Muscle of arm (tissue), 12 donors: Measurements from ENCODE around the gene SHD. TPM values are rescaled to one million over a fixed set of nuclear protein-coding genes. Genes with fewer than 3 reads are reported as not detected.
"Not testable (repeated sequence)": the region's sequence is repeated elsewhere in the genome, so short reads cannot be mapped to it uniquely, and the experiment has no call there.

Source experiments
- DNase-seq: peaks from one replicate; pipeline ENCODE4 v3.0.0-alpha.2; 2013
- polyA plus RNA-seq, 12 donors: library from polyadenylated mRNA; unstranded; fragments of 120-200 nt; gene quantifications; one replicate each; pipeline ENCODE4 v1.2.1, GENCODE V29; 2013; ENCODE audit not compliant: insufficient read length in 12 of 12

The SHD gene
- polyA plus RNA-seq, 12 donors = 48.5 to 140 (median 91.9) TPM; not detected in 1

- no peak for DNase-seq
These were observed 14.3 kb upstream of the SHD start for GRCh38 chr19:4264812-4265211.

DNA sequence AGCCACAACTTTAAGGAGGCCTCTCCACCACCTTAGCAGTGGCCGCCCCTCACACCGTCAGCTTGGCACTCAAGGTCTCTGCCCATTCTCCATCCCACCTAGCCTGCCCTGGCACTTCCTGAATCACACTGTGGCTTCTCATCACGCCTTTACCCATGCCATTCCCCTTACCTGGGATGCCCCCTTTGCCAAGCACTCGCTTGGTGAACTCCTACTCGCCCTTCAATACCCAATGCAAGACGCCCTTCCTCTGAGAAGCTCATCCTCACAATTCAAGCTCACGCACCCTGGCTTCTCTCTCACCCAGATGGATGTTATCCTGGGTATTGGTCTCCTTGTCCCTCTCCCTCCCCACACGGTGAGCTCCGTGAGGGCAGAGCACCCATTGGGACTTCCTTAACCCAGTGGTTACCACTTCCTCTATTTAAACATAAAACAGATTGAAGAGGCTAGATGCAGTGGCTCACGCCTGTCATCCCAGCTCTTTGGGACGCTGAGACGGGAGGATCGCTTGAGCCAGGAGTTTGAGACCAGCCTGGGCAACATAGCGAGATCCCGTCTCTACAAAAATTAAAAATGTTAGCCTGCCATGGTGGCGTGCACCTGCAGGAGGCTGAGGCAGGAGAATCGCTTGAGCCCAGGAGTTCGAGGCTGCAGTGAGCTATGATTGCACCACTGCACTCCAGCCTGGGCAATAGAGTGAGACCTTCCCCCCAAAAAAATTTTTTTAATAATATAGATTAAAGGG is 12.6 kb upstream of the SHD start:
- no peak for DNase-seq

GRCh38 chr19:4267101-4267900 is 11.8 kb upstream of the SHD start:
- no peak for DNase-seq

DNA sequence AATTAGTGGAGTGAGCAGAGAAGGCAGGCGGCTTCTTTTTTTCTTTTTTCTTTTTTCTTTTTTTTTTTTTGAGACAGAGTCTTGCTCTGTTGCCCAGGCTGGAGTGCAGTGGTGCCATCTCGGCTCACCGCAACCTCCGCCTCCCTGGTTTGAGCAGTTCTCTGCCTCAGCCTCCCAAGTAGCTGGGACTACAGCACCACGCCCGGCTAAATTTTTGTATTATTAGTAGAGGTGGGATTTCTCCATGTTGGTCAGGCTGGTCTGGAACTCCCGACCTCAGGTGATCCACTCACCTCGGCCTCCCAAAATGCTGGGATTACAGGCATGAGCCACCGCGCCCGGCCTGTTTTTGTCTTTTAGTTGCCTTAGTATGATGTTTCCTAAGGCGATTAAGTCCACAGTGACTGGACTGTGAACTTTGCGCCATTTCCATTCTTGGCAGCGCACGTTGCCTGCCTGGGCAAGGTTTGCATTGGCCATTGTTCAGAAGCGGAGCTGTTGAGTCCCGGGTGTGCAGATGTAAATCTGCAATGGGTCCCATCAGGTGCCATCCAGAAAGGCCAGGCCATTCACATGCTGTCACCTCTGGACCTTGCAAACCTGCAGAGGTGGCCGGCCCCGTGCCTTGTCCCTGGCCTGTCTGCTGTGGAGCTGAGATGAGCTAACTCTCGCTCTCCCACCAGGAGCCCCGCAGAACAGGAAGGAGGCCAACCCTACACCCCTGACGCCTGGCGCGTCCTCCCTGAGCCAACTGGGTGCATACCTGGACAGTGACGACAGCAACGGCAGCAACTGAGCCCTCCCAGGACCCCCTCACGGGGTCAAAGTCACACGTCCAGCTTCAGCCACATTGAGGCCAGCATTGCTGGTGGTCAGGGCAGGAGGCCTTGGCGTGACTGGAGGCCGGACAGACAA is 10.9 kb upstream of the SHD start:
- no peak for DNase-seq

GRCh38 chr19:4268816-4269430 is 10.1 kb upstream of the SHD start:
- DNase-seq = no peak

- no peak for DNase-seq
These were observed 6.2 kb upstream of the SHD start for GRCh38 chr19:4272894-4273293.

DNA sequence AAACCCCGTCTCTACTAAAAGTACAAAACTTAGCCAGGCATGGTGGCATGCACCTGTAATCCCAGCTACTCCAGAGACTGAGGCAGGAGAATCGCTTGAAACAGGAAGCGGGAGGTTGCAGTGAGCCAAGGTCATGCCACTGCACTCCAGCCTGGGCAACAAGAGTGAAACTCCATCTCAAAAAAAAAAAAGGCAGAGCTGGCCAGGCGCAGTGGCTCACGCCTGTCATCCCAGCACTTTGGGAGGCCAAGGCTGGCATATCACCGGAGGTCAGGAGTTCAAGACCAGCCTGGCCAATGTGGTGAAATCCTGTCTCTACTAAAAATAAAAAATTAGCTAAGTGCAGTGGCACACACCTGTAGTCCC is 4.8 kb upstream of the SHD start:
- not testable (repeated sequence) for DNase-seq

GRCh38 chr19:4277191-4277696 is 1.8 kb upstream of the SHD start:
- DNase-seq = no peak

GRCh38 chr19:4278010-4278409 is 1.1 kb upstream of the SHD start:
- no peak for DNase-seq

- DNase-seq = no peak
These were observed 132 bp downstream of the SHD start for GRCh38 chr19:4279267-4279529.

DNA sequence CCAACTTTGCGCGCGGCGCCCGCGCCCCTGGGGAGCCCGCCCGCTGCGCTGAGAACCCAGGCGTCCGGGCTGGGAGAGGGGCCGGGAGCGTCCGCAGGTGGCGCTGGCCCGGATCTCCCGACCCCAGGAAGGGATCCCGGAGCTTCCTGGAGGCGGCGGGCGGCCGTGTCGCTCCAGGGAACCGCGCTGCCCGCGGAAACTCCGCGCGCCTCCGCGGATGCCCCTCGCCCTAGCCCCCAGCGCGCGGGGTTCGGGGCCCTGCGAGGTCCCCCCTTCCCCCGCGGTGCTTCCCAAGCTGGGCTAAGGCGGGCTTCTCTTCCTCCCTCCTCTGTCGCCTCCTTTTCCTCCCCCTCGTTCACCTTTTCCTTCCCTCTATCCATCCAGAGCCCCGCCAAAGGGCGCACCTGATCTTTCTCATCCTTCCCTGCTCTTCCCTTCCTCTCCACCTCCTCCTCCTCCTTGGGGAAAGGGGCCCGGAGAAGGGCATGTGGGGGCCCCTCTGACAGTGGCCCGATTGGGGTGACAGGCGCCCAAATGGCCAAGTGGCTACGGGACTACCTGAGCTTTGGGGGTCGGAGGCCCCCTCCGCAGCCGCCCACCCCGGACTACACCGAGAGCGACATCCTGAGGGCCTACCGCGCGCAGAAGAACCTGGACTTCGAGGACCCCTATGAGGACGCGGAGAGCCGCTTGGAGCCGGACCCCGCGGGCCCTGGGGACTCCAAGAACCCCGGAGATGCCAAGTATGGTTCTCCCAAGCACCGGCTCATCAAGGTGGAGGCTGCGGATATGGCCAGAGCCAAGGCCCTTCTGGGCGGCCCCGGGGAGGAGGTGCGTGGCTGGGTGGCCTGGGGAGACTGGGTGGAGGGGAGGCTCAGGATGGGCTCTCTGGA is 710 bp downstream of the SHD start:
- no peak for DNase-seq

DNA sequence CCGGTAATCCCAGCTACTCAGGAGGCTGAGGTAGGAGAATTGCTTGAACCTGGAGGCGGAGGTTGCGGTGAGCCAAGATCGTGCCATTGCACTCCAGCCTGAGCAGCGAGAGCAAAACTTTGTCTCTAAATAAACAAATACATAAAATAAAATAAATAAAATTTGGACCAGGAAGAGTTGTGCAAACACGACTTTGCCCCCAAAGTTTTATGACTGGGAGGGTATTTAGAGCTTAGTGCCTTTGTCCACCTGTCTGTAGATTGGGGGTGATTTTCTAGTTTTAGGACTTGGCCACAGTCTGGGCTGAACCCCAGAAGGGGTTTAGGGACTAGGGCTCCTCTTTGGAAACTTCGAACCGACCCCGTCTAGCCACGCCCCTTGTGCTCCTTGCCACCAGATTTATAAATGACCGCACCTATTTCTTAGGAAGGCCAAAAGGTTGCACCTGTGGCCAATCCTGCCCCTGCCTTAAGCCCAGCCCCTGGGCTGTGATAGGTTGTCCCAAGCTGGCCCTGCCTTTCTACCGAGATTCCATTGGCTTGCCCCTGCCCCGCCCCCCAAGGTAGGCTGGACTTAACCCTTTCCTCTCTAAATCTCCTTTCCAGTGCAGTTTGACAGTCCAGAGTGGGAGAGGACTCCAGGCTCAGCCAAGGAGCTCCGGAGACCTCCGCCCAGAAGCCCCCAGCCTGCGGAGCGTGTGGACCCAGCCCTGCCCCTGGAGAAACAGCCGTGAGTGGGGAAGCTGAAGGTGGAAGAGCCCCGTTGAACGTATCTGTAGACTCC is 5.3 kb downstream of the SHD start:
- no peak for DNase-seq

GRCh38 chr19:4284974-4285373 is 5.9 kb downstream of the SHD start:
- no peak for DNase-seq

DNA sequence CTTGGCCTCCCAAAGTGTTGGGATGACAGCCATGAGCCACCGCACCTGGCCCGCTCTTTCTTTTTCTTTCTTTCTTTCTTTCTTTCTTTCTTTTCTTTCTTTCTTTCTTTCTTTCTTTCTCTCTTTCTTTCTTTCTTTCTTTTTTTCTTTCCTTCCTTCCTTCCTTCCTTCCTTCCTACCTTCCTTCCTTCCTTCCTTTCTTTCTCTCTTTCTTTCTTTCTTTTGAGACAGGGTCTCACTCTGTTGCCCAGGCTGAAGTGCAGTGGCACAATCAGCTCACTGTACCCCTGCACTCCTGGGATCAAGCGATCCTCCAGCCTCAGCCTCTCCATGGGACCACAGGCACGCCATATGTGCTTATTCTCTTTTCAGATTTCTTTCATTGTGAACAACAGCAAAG is 7.1 kb downstream of the SHD start:
- not testable (repeated sequence) for DNase-seq

DNA sequence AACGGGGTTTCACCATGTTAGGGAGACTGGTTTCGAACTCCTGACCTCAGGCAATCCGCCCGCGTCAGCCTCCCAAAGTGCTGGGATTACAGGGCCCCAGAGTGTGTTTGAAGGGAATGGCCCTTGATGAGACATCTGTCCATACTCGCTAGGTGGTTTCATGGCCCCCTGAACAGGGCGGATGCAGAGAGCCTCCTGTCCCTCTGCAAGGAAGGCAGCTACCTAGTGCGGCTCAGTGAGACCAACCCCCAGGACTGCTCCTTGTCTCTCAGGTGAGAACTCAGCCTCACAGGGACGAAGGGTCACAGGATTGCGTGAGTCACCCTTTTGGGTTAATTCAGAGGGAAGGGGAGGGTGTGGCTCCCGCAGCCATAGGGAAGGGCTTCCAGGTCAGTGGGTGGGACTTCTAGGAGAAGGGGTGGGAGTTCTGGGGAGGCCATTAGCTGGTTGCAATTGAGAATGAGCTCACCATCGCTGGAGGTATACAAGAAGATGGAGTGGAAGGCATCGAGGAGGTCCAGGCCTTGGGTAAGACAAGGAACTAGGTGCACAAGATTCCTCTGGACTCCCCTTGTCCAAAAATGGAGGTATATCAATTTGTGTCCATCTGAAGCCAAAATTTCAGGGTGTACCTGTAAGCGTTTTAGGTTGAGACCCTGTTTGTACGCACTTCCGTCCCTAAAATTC is 9.2 kb downstream of the SHD start:
- no peak for DNase-seq

DNA sequence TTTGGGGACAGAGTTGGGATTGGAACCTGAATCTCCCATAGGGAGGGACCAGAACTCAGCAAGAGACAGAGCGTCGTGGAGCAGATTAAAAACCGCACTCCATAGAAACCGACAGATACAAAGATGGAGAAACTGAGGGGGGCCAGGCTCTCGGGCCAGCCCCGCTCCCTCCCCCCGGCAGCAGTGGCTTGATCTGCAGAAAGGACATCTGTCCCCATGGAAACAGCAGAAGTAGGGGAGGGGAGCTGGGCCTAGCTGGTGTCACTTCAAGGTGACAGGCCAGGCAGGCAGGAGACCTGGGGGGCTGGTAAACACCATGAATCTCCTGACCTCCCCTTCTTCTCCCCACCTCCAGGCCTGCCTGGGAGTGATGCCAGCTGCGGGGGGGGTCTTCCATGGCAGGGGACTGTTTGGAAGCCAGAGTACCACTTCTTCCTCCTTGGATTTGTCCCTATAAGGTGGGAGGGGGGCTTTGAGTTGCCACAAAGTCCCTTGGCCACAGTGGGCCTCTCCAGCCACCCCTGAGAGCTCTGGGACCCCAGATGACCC is 12.2 kb downstream of the SHD start:
- no peak for DNase-seq

DNA sequence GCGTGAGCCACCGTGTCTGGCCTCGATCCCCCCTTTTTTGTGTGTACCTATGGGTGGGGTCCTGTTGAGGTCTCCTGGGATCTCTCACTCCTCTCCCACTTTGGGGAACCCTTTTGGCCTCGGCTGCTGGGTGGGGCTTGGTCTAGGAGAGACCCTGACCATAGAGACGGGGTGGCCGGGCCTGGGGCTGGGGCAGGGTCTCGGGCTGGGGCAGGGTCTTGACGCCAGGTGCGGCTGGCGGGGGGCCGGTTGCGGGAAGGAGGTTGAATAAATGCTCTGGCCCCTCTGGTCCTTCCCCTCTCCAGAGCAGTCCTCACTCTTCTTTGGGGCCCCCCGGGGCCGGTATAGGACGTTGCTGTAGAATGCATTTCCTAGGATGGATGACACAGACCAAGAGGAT is 13.4 kb downstream of the SHD start:
- no peak for DNase-seq

DNA sequence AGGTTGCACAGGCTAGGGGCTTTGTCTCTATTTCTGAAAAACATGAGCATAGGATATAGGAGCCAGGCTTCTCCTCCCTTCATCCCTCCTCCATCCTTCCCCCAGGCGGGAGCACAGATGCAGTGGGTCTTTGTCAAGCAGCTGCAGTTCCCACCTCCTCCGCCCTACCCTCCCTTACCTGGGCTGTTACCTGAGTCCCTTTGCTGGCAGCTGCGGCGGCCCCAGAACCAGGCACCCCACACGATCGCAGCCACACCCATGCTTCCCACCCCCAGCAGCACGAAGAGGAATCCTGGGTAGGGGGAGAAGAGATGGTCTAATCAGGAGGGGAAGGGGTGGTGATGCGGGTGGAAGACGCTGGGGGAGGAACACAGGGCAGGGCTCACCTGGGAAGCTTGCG is 15.3 kb downstream of the SHD start:
- DNase-seq = no peak
